Kidney tubule cell (primary cell): Measurements from ENCODE around the gene ARRDC1.

ENCODE experiments used
- DNase-seq: peaks from one replicate; pipeline ENCODE4 v3.0.0-alpha.2; 2018; ENCODE audit warnings: low spot score

The ARRDC1 gene

GRCh38 chr9:137640862-137641261 is 35.4 kb downstream of the ARRDC1 start:
- no peak for DNase-seq

GRCh38 chr9:137642118-137642601 is 36.7 kb downstream of the ARRDC1 start:
- DNase-seq: no peak

- DNase-seq: no peak
Measured at GRCh38 chr9:137642892-137643291, 37.4 kb downstream of the ARRDC1 start.

GRCh38 chr9:137643921-137644320 is 38.4 kb downstream of the ARRDC1 start:
- no peak for DNase-seq

- no peak for DNase-seq
Measured at GRCh38 chr9:137645211-137645610, 39.7 kb downstream of the ARRDC1 start.

- DNase-seq: no peak
Measured at GRCh38 chr9:137646341-137646740, 40.9 kb downstream of the ARRDC1 start.

GRCh38 chr9:137647096-137647714 is 41.7 kb downstream of the ARRDC1 start:
- DNase-seq: no peak

- DNase-seq: no peak
Measured at GRCh38 chr9:137648396-137648795, 42.9 kb downstream of the ARRDC1 start.

GRCh38 chr9:137649553-137649952 is 44.1 kb downstream of the ARRDC1 start:
- no peak for DNase-seq

GRCh38 chr9:137650259-137650658 is 44.8 kb downstream of the ARRDC1 start:
- DNase-seq: no peak

GRCh38 chr9:137650779-137651178 is 45.3 kb downstream of the ARRDC1 start:
- DNase-seq: no peak

- DNase-seq: no peak
Measured at GRCh38 chr9:137656416-137656815, 50.9 kb downstream of the ARRDC1 start.

- DNase-seq: no peak
Measured at GRCh38 chr9:137657606-137658005, 52.1 kb downstream of the ARRDC1 start.

- DNase-seq: no peak
Measured at GRCh38 chr9:137658781-137659180, 53.3 kb downstream of the ARRDC1 start.

GRCh38 chr9:137660144-137660543 is 54.7 kb downstream of the ARRDC1 start:
- DNase-seq: no peak

GRCh38 chr9:137663584-137663983 is 58.1 kb downstream of the ARRDC1 start:
- DNase-seq: no peak

- no peak for DNase-seq
Measured at GRCh38 chr9:137664676-137665075, 59.2 kb downstream of the ARRDC1 start.
